Measurements from ENCODE around the gene SYT15B.
"Not testable (repeated sequence)": the region's sequence is repeated elsewhere in the genome, so short reads cannot be mapped to it uniquely, and the experiment has no call there.

Gene SYT15B

DNA sequence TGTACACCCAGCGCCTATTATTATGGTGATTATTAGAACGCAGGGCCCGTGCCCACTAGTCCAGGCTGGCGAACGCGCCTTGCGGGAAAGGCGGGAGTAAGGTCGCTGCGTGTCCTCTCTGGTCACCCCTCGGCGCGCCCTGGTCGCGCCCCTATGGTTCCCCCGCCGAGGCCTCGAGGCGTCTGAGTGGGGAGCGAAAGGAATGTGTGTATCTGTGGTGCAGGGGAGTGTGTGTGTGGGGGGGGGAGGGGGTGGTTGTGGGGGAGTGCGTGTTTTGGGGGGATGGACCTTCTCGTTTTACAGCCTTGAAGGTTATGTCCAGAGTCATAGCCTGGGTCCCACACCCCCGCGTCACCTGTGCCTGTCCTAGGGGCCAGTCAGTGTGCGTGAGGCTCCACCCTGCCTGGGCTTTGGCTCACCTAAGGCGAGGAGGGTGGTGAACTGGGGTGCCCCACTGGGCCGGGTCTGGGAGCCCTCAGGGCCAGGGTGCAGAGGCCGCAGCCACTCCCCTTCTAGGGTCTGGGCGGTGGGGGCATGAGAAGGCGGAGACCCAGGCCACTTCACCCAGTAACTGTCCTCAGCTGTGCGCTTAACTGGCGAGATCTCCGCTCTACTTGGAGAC lies at the start of gene SYT15B:
Gene SYT15B, minus strand, starts transcription at position 39 of the 622 bp plus-strand sequence. CDS start 952 bp downstream, outside the sequence.
- DNase-seq (ENCODE audit: low read depth in 1 of 2, low spot score in 1 of 2): not testable (repeated sequence)

DNA sequence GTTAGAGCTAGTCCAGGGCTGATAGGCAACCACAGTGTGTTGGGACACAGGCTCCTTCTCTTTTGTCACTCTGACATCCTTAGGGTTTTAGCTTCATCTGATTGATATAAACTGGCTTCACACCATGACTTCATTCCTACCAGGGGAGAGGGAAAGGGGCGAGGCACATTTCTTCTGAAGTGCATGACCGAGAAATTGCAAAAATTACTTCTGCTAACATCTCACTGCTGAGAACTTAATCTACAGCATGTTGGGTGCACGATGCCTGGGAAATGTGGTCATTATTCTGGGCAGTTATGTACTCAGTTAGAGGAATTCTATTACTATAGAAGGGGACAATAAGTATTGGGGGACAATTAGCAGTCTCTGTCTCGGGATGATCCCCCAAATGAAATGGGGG lies 16.2 kb upstream of the SYT15B start:
- not testable (repeated sequence) for DNase-seq (ENCODE audit: low read depth in 1 of 2, low spot score in 1 of 2)

DNA sequence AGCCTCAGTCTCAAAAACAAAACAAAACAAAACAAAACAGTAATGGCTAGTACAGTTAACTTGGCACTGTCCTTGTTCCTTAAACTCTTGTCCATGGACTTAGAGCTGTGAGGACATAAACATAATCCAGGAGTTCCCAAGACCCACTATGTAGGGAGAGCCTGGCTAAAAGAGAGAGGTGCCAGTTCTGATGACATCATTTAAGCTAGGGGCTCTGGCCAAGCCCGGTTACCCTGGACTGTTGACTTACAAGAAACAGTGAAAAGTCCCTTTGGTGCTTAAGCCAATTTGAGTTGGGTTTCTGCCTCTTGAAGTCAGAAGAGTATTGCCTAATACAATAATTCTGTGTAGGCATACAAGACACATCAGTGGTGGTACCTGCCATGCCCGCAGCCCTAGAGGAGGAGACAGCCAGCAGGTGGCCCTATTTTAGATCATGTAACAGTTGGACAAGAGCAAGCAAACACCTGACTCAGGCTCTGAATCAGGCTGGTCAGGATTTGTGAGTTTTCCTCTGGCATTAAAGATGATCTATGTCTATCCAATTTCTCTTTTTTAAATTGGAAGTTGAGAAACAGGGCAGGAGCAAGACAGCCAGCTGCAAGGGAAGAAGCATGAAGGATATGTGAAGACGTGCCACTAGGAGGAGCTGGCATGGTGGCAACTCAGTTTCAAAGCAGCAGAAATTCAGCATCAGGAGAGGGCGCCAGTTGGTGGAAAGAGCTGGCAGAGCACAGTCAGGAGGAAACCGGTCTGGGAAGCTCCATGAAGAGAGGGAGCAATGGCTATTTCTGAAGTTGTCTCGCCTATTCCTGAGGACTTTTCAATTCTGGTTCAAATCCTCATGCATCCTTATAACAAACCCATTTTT lies 12.2 kb upstream of the SYT15B start:
- not testable (repeated sequence) for DNase-seq (ENCODE audit: low read depth in 1 of 2, low spot score in 1 of 2)

DNA sequence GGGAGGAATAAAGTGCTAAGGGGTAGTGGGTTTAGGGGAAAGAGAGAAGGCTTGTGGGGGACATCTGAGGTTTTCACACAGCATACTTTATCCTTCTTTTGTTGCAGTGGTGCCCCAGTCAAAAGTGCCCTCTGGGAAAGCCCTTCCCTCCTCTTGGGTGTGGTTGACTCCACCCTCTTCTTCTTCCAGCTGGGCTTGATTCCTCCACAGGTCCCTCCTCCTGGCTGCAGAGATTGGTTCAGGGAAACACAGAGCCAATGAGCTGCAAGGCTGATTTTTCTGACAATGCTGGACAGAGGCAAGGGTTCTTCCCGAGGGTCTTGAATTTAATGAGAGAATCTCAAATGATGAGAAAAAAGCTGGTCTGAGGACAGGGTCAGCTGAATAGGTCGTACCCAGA lies 7.4 kb upstream of the SYT15B start:
- not testable (repeated sequence) for DNase-seq (ENCODE audit: low read depth in 1 of 2, low spot score in 1 of 2)

DNA sequence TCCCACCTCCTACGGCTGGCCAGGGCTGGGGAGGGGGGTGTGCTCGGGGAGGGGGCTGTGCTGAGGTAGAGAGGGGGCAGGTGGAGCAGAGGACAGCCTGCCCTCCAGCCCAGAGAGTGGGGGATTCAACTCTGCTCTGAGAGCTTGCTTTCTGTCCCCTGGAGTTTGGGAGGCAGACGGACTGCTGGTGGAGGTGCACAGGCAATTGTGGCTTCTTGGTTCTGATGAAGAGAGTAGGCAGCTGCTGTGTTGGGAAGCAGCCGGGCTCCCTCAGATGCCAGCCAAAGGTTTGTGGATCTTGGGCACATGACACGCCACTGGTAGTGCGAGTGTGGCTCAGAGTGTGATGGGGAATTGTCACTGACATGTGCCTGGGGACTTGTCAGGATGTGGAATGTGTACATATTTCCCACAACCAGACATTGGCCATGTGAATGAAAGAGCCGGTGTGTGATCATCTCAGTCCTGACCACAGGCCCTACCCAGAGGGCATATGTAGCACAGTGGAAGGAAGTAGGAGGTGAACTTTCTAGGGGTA lies 5.3 kb upstream of the SYT15B start:
- not testable (repeated sequence) for DNase-seq (ENCODE audit: low read depth in 1 of 2, low spot score in 1 of 2)

GRCh38 chr10:47768085-47768484 lies 4.7 kb upstream of the SYT15B start:
- not testable (repeated sequence) for DNase-seq (ENCODE audit: low read depth in 1 of 2, low spot score in 1 of 2)

GRCh38 chr10:47767236-47767635 lies 3.8 kb upstream of the SYT15B start:
- DNase-seq (ENCODE audit: low read depth in 1 of 2, low spot score in 1 of 2): not testable (repeated sequence)

DNA sequence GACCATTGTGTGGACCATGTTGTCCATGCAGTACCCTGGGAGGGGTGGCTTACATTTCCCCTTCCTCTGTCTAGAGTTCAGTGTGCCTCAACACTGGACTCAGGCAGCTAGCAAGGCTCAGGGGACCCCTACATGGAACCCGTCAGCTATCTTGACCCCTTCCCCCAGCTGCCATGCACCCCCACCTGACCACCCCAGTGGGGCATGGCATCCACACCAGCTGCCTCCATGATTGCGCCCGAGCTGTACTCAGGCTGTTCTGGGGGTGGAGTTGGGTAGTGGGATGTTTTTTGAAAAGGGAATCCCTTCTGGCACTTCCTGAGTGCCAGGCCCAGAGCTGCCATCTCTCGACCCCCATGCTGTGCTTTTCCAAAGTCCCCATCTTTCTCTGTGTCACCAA lies 1.8 kb upstream of the SYT15B start:
- DNase-seq (ENCODE audit: low read depth in 1 of 2, low spot score in 1 of 2): not testable (repeated sequence)

- not testable (repeated sequence) for DNase-seq (ENCODE audit: low read depth in 1 of 2, low spot score in 1 of 2)
These were observed 478 bp downstream of the SYT15B start for GRCh38 chr10:47762674-47763553.

DNA sequence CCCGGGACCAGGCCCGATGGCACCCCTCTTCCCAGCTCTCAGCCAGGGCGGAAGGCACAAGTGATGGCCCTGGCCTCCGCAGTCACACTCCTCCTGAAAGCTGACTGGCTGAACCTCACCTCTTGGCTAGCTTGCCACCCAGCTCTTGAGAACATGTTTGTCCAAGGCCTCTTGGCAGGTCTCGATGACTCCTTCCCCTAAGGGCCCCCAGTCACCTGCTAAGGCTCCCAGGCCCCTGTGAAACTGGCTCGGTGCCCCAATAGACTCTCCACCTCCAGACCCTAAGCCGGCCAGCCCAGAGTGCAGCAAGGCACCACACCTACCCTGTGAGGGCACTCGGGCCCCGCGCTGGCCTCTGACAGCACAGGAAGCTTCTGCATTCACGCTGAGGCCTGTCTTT lies 4.5 kb downstream of the SYT15B start:
- DNase-seq (ENCODE audit: low read depth in 1 of 2, low spot score in 1 of 2): not testable (repeated sequence)

GRCh38 chr10:47756169-47756568 lies 7.2 kb downstream of the SYT15B start:
- DNase-seq (ENCODE audit: low read depth in 1 of 2, low spot score in 1 of 2): not testable (repeated sequence)

DNA sequence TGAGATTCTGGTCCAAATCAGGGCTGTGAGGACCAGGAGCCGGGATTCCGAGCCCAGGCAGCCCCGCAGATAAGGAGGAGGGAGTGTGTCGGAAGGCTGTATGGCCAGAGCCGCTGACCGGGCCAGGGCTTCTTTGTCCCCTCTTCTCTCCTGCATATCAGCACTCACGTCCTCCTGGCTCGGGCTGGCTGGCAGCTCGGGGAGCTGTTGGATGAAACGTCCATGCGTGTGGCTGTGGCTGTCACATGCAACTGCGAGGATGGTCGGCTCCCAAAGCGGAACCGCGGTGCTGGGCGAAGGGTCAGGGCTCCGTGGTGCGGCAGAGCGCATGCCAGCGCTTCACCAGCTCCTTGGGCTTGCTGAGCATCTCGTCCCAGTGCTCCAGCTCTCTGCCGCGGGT lies 9.5 kb downstream of the SYT15B start:
- DNase-seq (ENCODE audit: low read depth in 1 of 2, low spot score in 1 of 2): not testable (repeated sequence)

- DNase-seq (ENCODE audit: low read depth in 1 of 2, low spot score in 1 of 2): not testable (repeated sequence)
These were observed 10.2 kb downstream of the SYT15B start for GRCh38 chr10:47753176-47753575.

DNA sequence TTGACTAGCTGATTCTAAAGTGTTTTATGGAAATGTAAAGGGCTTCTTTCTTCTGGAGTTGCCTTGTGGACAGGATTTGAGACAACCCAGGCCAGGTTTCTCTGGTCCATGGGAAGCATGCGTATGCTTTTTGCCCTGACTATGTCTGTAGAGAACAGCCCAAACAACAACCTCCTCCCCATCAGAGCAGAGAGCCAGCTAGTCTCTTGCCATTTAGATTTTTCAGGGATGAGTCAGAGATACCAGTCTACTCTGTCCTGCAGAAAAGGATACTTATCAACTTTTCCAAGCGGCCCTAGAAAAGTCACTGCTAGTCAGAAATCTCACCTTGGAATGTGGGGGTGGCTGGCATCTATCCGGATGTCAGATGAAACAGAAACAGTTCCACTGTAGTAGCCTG lies 11.6 kb downstream of the SYT15B start:
- DNase-seq (ENCODE audit: low read depth in 1 of 2, low spot score in 1 of 2): not testable (repeated sequence)

DNA sequence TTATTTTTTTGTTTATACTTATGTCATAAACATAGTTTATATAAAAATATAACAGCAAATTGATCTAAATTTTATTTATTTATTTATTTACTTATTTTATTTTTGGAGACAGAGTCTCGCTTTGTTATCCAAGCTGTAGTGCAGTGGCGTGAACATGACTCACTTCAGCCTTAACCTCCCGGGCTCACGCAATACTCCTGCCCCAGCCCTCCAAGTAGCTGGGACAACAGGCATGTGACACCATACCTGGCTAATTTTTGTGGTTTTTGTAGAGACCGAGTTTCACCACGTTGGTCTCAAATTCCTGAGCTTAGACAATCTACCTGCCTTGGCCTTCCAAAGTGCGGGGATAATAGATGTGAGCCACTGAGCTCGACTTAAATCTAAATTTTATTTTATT lies 13.0 kb downstream of the SYT15B start:
- not testable (repeated sequence) for DNase-seq (ENCODE audit: low read depth in 1 of 2, low spot score in 1 of 2)

DNA sequence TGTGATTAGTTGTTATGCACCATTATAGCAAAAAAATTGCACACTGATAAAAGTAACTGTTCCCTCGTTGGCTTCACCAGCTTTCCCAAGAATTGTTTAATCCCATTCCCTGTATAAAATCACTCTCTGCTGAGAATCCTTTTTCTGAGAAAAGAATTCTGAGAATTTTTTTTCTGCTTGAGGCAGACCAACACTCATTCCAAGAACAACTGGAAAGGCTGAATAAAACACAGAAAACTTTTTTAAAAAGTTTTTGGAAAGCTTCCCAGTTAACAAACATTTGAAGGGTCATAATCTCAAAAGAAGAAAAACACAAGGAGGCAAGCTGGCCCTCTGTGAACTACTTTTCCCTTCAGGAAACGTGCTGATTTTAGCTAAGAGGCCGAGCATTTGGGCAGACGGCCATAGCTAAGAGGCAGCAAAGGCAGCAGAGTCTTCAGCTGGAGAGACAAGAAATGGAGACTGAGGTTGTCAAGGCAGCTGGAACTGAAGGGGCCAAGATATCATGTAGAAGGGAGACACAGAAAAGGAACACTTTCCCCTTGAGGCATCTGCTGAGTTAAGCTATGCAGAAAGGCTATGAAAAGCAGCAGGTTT lies 16.5 kb downstream of the SYT15B start:
- DNase-seq (ENCODE audit: low read depth in 1 of 2, low spot score in 1 of 2): not testable (repeated sequence)

GRCh38 chr10:47744881-47745280 lies 18.5 kb downstream of the SYT15B start:
- DNase-seq (ENCODE audit: low read depth in 1 of 2, low spot score in 1 of 2): not testable (repeated sequence)

DNA sequence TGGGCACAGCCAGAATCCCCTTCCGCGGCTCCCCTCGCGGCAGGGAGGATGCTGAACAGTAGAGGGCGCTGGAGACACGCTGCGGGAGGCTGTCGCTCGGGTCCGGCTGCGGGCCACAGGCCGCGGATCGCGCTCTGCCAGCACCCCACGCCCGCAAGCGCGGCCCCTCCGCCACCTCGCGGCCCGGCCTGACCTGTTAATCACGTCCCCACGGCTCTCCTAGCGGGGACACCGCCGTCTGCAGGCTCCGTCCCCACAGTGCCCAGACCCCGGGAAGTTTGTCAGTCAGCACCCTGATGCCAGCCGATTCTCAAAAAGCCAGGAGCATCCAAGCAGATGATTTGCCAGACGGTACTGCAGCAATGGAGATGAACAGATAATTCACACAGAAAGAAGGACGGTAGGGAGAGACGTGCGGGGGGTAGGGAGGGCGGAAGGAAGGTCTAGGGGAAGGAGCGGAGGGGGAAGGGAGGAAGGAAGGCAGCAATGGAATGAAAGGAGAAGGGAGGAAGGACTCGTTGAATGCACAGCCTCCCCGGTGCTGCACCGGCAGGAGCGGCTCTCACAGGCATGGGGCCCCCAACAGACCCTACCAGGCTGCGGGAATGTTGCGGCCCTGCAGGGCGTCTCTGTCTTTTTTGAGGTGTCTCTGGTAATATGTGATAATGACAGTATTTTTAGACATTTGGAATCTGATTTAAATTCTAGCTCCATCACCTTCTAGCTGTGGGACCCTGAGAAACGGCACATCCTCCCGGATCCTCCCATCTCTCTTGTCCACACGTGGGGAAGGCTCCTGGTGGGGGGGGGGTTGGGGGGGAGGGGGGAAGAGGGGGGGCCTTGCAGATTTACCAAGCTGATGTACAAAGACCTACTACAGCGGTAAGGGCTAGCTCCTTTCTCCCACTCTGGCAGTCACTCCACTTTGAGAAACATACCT lies 19.5 kb downstream of the SYT15B start:
- not testable (repeated sequence) for DNase-seq (ENCODE audit: low read depth in 1 of 2, low spot score in 1 of 2)

- DNase-seq (ENCODE audit: low read depth in 1 of 2, low spot score in 1 of 2): not testable (repeated sequence)
These were observed 22.5 kb downstream of the SYT15B start for GRCh38 chr10:47740868-47741267.

All from activated T-helper 1 cell treated with anti-CD3 and anti-CD28 coated beads, Interleukin-2, amount 50 U/mL, for 16 hours (primary cell).